Effector memory CD4-positive, alpha-beta T cell (primary cell): ENCODE measurements around the gene ATAD3A.
"Not testable (repeated sequence)": the region's sequence is repeated elsewhere in the genome, so short reads cannot be mapped to it uniquely, and the experiment has no call there.

ENCODE experiments used
- DNase-seq, 3 donors: peaks; one replicate each; pipeline ENCODE4 v3.0.0-alpha.2; 2020
- H3K27ac ChIP-seq: 2 replicates; pipeline ENCODE4 v1.7.0; 2013; ENCODE audit warnings: mild to moderate bottlenecking, low read length, moderate library complexity; ENCODE audit not compliant: insufficient read depth, poor library complexity, severe bottlenecking
- H3K27me3 ChIP-seq: replicated peaks from 2 replicates; pipeline ENCODE4 v1.7.0; 2013; ENCODE audit warnings: mild to moderate bottlenecking, low read length; ENCODE audit not compliant: insufficient read depth, control insufficient read depth, poor library complexity, severe bottlenecking
- H3K36me3 ChIP-seq: 2 replicates; pipeline ENCODE4 v1.7.0; 2013; ENCODE audit warnings: mild to moderate bottlenecking, low read length, moderate library complexity; ENCODE audit not compliant: control insufficient read depth, insufficient read depth
- H3K4me1 ChIP-seq: 2 replicates; pipeline ENCODE4 v1.7.0; 2013; ENCODE audit warnings: low read length, mild to moderate bottlenecking; ENCODE audit not compliant: control insufficient read depth, insufficient read depth, poor library complexity, severe bottlenecking
- H3K4me3 ChIP-seq: 2 replicates; pipeline ENCODE4 v1.7.0; 2013; ENCODE audit warnings: low read length, low read depth, mild to moderate bottlenecking; ENCODE audit not compliant: insufficient read depth, poor library complexity, severe bottlenecking
- H3K9me3 ChIP-seq: 2 replicates; pipeline ENCODE4 v1.7.0; 2013; ENCODE audit warnings: mild to moderate bottlenecking, low read length, moderate library complexity; ENCODE audit not compliant: control insufficient read depth

Gene ATAD3A

GRCh38 chr1:1533176-1533893 lies 21.4 kb downstream of the ATAD3A start:
- not testable (repeated sequence) for H3K27me3 ChIP-seq, H3K4me3 ChIP-seq, H3K36me3 ChIP-seq, H3K9me3 ChIP-seq, H3K4me1 ChIP-seq, H3K27ac ChIP-seq, DNase-seq

- H3K36me3 ChIP-seq, H3K27ac ChIP-seq, DNase-seq, H3K9me3 ChIP-seq, H3K4me1 ChIP-seq, H3K4me3 ChIP-seq, H3K27me3 ChIP-seq: not testable (repeated sequence)
Observed at GRCh38 chr1:1533894-1534291, 21.9 kb downstream of the ATAD3A start.

GRCh38 chr1:1534401-1535154 lies 22.6 kb downstream of the ATAD3A start:
- peaks cover 4% of the 10 kb centered on the region for H3K4me1 ChIP-seq
- DNase-seq: no peak
- H3K36me3 ChIP-seq: peaks cover 1% of the 10 kb centered on the region
- no peaks in the 10 kb centered on the region for H3K27me3 ChIP-seq
- no peak overlapping the region for H3K4me3 ChIP-seq
- no peaks in the 10 kb centered on the region for H3K9me3 ChIP-seq
- H3K27ac ChIP-seq: no peak overlapping the region

GRCh38 chr1:1535201-1536018 lies 23.4 kb downstream of the ATAD3A start:
- no peak overlapping the region for H3K27ac ChIP-seq
- no peaks in the 10 kb centered on the region for H3K36me3 ChIP-seq
- H3K4me1 ChIP-seq: peaks cover 5% of the 10 kb centered on the region

GRCh38 chr1:1536019-1536937 lies 24.3 kb downstream of the ATAD3A start:
- Histone ChIP-seq H3K9me3 (no peaks in the 10 kb centered on the region), H3K36me3 (peaks cover 5% of the 10 kb centered on the region), H3K27ac (no peak overlapping the region), H3K27me3 (no peaks in the 10 kb centered on the region), H3K4me3 (no peak overlapping the region), H3K4me1 (peaks cover 10% of the 10 kb centered on the region)
- DNase-seq: no peak

More at GRCh38 chr1:1535201-1536018, 23.4 kb downstream of the ATAD3A start:
- no peak for DNase-seq
- Histone ChIP-seq H3K4me3 (no peak overlapping the region), H3K9me3 (no peaks in the 10 kb centered on the region), H3K27me3 (no peaks in the 10 kb centered on the region)

- no peaks in the 10 kb centered on the region for H3K9me3 ChIP-seq
- H3K27me3 ChIP-seq: no peaks in the 10 kb centered on the region
- H3K4me3 ChIP-seq: no peak overlapping the region
- H3K4me1 ChIP-seq: peaks cover 10% of the 10 kb centered on the region
- no peak for DNase-seq
- H3K36me3 ChIP-seq: peaks cover 10% of the 10 kb centered on the region
- no peak overlapping the region for H3K27ac ChIP-seq
Observed at GRCh38 chr1:1536938-1537546, 25.1 kb downstream of the ATAD3A start.

GRCh38 chr1:1537626-1538250 lies 25.8 kb downstream of the ATAD3A start:
- H3K27me3 ChIP-seq: no peaks in the 10 kb centered on the region
- H3K9me3 ChIP-seq: no peaks in the 10 kb centered on the region
- H3K36me3 ChIP-seq: peaks cover 10% of the 10 kb centered on the region
- DNase-seq: no peak
- no peak overlapping the region for H3K4me3 ChIP-seq
- H3K4me1 ChIP-seq: peaks cover 10% of the 10 kb centered on the region
- H3K27ac ChIP-seq: no peak overlapping the region

- H3K4me1 ChIP-seq: peaks cover 10% of the 10 kb centered on the region
- DNase-seq: no peak
- no peak overlapping the region for H3K4me3 ChIP-seq
- H3K27me3 ChIP-seq: no peaks in the 10 kb centered on the region
- no peaks in the 10 kb centered on the region for H3K9me3 ChIP-seq
- H3K36me3 ChIP-seq: peaks cover 16% of the 10 kb centered on the region
- H3K27ac ChIP-seq: no peak overlapping the region
Observed at GRCh38 chr1:1538334-1538733, 26.4 kb downstream of the ATAD3A start.

- H3K4me3 ChIP-seq: no peak overlapping the region
- H3K9me3 ChIP-seq: no peaks in the 10 kb centered on the region
- H3K27me3 ChIP-seq: no peaks in the 10 kb centered on the region
- DNase-seq: no peak
- peaks cover 10% of the 10 kb centered on the region for H3K4me1 ChIP-seq
- peaks cover 16% of the 10 kb centered on the region for H3K36me3 ChIP-seq
- H3K27ac ChIP-seq: no peak overlapping the region
Observed at GRCh38 chr1:1538989-1539309, 27.0 kb downstream of the ATAD3A start.
